Activated CD4-positive, alpha-beta T cell treated with anti-CD3 and anti-CD28 coated beads, Interleukin-2, amount 50 U/mL, for 1 hour (primary cell): Measurements from ENCODE around the gene TUBGCP3.
A peak's percentile ranks its signal among the peaks of the same experiment; 100 is the strongest.

Source experiments
- DNase-seq: peaks from one replicate; pipeline ENCODE4 v3.0.0-alpha.2; 2020

Gene TUBGCP3

GRCh38 chr13:112615391-112615790 is 27.4 kb upstream of the TUBGCP3 start:
- DNase-seq: no peak

- no peak for DNase-seq
These were observed 26.9 kb upstream of the TUBGCP3 start for GRCh38 chr13:112614835-112615234.

- no peak for DNase-seq
These were observed 20.3 kb upstream of the TUBGCP3 start for GRCh38 chr13:112608212-112608611.

- peak; percentile 81 for DNase-seq
These were observed 18.4 kb upstream of the TUBGCP3 start for GRCh38 chr13:112606109-112607001.

- no peak for DNase-seq
These were observed 17.6 kb upstream of the TUBGCP3 start for GRCh38 chr13:112605531-112605990.

- DNase-seq: no peak
These were observed 15.8 kb upstream of the TUBGCP3 start for GRCh38 chr13:112603641-112604225.

- DNase-seq: no peak
These were observed 14.2 kb upstream of the TUBGCP3 start for GRCh38 chr13:112602189-112602588.

GRCh38 chr13:112601371-112601770 is 13.4 kb upstream of the TUBGCP3 start:
- no peak for DNase-seq

- no peak for DNase-seq
These were observed 8.3 kb upstream of the TUBGCP3 start for GRCh38 chr13:112596235-112596634.

- no peak for DNase-seq
These were observed 4.7 kb upstream of the TUBGCP3 start for GRCh38 chr13:112592647-112593046.

- no peak for DNase-seq
These were observed 4.2 kb upstream of the TUBGCP3 start for GRCh38 chr13:112592181-112592580.

GRCh38 chr13:112588490-112589297 is 741 bp upstream of the TUBGCP3 start:
- no peak for DNase-seq

- DNase-seq: peak; percentile 62
These were observed 665 bp downstream of the TUBGCP3 start for GRCh38 chr13:112587212-112587763.

GRCh38 chr13:112586334-112586960 is 1.5 kb downstream of the TUBGCP3 start:
- no peak for DNase-seq

GRCh38 chr13:112583592-112584277 is 4.2 kb downstream of the TUBGCP3 start:
- no peak for DNase-seq

GRCh38 chr13:112582263-112582662 is 5.7 kb downstream of the TUBGCP3 start:
- no peak for DNase-seq

GRCh38 chr13:112580912-112581311 is 7.0 kb downstream of the TUBGCP3 start:
- DNase-seq: no peak

GRCh38 chr13:112580211-112580610 is 7.7 kb downstream of the TUBGCP3 start:
- no peak for DNase-seq

GRCh38 chr13:112579310-112579843 is 8.6 kb downstream of the TUBGCP3 start:
- no peak for DNase-seq

GRCh38 chr13:112576768-112577167 is 11.2 kb downstream of the TUBGCP3 start:
- DNase-seq: no peak

- no peak for DNase-seq
These were observed 11.8 kb downstream of the TUBGCP3 start for GRCh38 chr13:112576191-112576590.

GRCh38 chr13:112575675-112576074 is 12.3 kb downstream of the TUBGCP3 start:
- DNase-seq: no peak
